NCI-H2107 (cell line): ENCODE measurements around the gene AK5.
"Not testable (repeated sequence)": the region's sequence is repeated elsewhere in the genome, so short reads cannot be mapped to it uniquely, and the experiment has no call there.

Experiments used
- DNase-seq: peaks from one replicate; lab custom pipeline; 2025; lab: John Stamatoyannopoulos, UW

The AK5 gene

GRCh38 chr1:77499466-77499865 lies 217.6 kb downstream of the AK5 start:
- no peak for DNase-seq

GRCh38 chr1:77504986-77505385 lies 223.2 kb downstream of the AK5 start:
- no peak for DNase-seq

- DNase-seq = no peak
Observed at GRCh38 chr1:77506771-77507170, 225.0 kb downstream of the AK5 start.

GRCh38 chr1:77509051-77509492 lies 227.3 kb downstream of the AK5 start:
- DNase-seq = no peak

GRCh38 chr1:77509898-77510297 lies 228.1 kb downstream of the AK5 start:
- no peak for DNase-seq

- no peak for DNase-seq
Observed at GRCh38 chr1:77511440-77511840, 229.6 kb downstream of the AK5 start.

- DNase-seq = not testable (repeated sequence)
Observed at GRCh38 chr1:77512650-77513049, 230.8 kb downstream of the AK5 start.

GRCh38 chr1:77513839-77514763 lies 232.3 kb downstream of the AK5 start:
- no peak for DNase-seq

GRCh38 chr1:77514921-77515776 lies 233.3 kb downstream of the AK5 start:
- DNase-seq = no peak

- no peak for DNase-seq
Observed at GRCh38 chr1:77516106-77516505, 234.3 kb downstream of the AK5 start.

GRCh38 chr1:77524038-77524437 lies 242.2 kb downstream of the AK5 start:
- no peak for DNase-seq

GRCh38 chr1:77531149-77531548 lies 249.3 kb downstream of the AK5 start:
- not testable (repeated sequence) for DNase-seq

- not testable (repeated sequence) for DNase-seq
Observed at GRCh38 chr1:77531596-77532280, 249.9 kb downstream of the AK5 start.

- no peak for DNase-seq
Observed at GRCh38 chr1:77532641-77533040, 250.8 kb downstream of the AK5 start.

GRCh38 chr1:77533660-77534305 lies 252.0 kb downstream of the AK5 start:
- DNase-seq = peak; percentile 26

GRCh38 chr1:77534456-77534855 lies 252.6 kb downstream of the AK5 start:
- DNase-seq = no peak

GRCh38 chr1:77536813-77537212 lies 255.0 kb downstream of the AK5 start:
- DNase-seq = no peak

GRCh38 chr1:77538956-77539518 lies 257.2 kb downstream of the AK5 start:
- no peak for DNase-seq

GRCh38 chr1:77539519-77540142 lies 257.8 kb downstream of the AK5 start:
- no peak for DNase-seq

GRCh38 chr1:77540501-77541161 lies 258.8 kb downstream of the AK5 start:
- DNase-seq = no peak
